CD8-positive, alpha-beta memory T cell (primary cell): ENCODE data around the gene AFAP1. TPM values are rescaled to one million over a fixed set of nuclear protein-coding genes. Genes with fewer than 3 reads are reported as not detected.

Experiments used
- CTCF ChIA-PET: fragments of 350-600 bp; sonication (Branson Sonifier 250); formaldehyde crosslinking; loops from one replicate; lab custom pipeline; 2021; ENCODE audit warnings: antibody characterized with exemption; lab: Charles Lee
- POLR2A ChIA-PET: fragments of 350-600 bp; sonication (Branson Sonifier 250); formaldehyde crosslinking; loops from one replicate; lab custom pipeline; 2021; ENCODE audit warnings: antibody characterized with exemption; lab: Charles Lee
- DNase-seq, 5 donors: peaks; one replicate each; pipeline versions ENCODE4 v3.0.0 to v3.0.0-alpha.2; 2020 to 2022; ENCODE audit warnings: mixed read lengths in 1 of 5
- H3K27ac ChIP-seq: one replicate; pipeline ENCODE4 v1.7.0; 2013; ENCODE audit warnings: low read depth, mild to moderate bottlenecking, low read length, moderate library complexity
- H3K27me3 ChIP-seq: 2 replicates; pipeline ENCODE4 v1.7.0; 2013; ENCODE audit warnings: low read length, mild to moderate bottlenecking; ENCODE audit not compliant: insufficient read depth, poor library complexity, severe bottlenecking
- H3K36me3 ChIP-seq: 2 replicates; pipeline ENCODE4 v1.7.0; 2013; ENCODE audit warnings: mild to moderate bottlenecking, low read length, moderate library complexity; ENCODE audit not compliant: insufficient read depth
- H3K4me1 ChIP-seq: 2 replicates; pipeline ENCODE4 v1.7.0; 2013; ENCODE audit warnings: mild to moderate bottlenecking, low read length, moderate library complexity; ENCODE audit not compliant: insufficient read depth
- H3K4me3 ChIP-seq: 2 replicates; pipeline ENCODE4 v1.7.0; 2013; ENCODE audit warnings: mild to moderate bottlenecking, low read length
- H3K9me3 ChIP-seq: 2 replicates; pipeline ENCODE4 v1.7.0; 2013; ENCODE audit warnings: mild to moderate bottlenecking, low read length
- H3K27ac Mint-ChIP-seq, 8 donors: one replicate each; pipeline ENCODE4 v1.8.0; 2020 to 2021; ENCODE audit warnings: mixed read lengths in 8 of 8, mild to moderate bottlenecking in 6 of 8, inconsistent platforms in 3 of 8, moderate library complexity in 3 of 8
- H3K27me3 Mint-ChIP-seq, 2 donors: one replicate each; pipeline ENCODE4 v1.8.0; 2020 to 2021; ENCODE audit warnings: mixed read lengths in 2 of 2, mild to moderate bottlenecking in 1 of 2, moderate library complexity in 1 of 2
- H3K36me3 Mint-ChIP-seq, 3 donors: one replicate each; pipeline ENCODE4 v1.8.0; 2020 to 2021; ENCODE audit warnings: mixed read lengths in 3 of 3, inconsistent platforms in 1 of 3, mild to moderate bottlenecking in 1 of 3
- H3K4me1 Mint-ChIP-seq, 3 donors: one replicate each; pipeline ENCODE4 v1.8.0; 2020 to 2021; ENCODE audit warnings: mixed read lengths in 3 of 3, inconsistent platforms in 1 of 3, mild to moderate bottlenecking in 1 of 3
- H3K4me3 Mint-ChIP-seq, 7 donors: one replicate each; pipeline ENCODE4 v1.8.0; 2020 to 2021; ENCODE audit warnings: mixed read lengths in 7 of 7, mild to moderate bottlenecking in 6 of 7, moderate library complexity in 4 of 7, inconsistent platforms in 2 of 7
- H3K9me3 Mint-ChIP-seq, 5 donors: one replicate each; pipeline ENCODE4 v1.8.0; 2020 to 2022; ENCODE audit warnings: mixed read lengths in 5 of 5, mild to moderate bottlenecking in 3 of 5, moderate library complexity in 2 of 5, inconsistent platforms in 1 of 5
- polyA plus RNA-seq: library from polyadenylated mRNA; unstranded; fragments of 300-500 nt; fragmentation: Illumina TruSeq; gene quantifications from one replicate; pipeline ENCODE4 v1.2.3, GENCODE V29; 2021
- total RNA-seq, 2 experiments: library from RNA; stranded (reverse); gene quantifications; one replicate each; pipeline ENCODE4 v1.2.3, GENCODE V29; 2021

AFAP1 gene
- total and polyA plus RNA-seq, 3 experiments from 2014 or later: 2.3 to 19.9 (median 18.4) TPM

- no peaks in the 10 kb centered on the region for H3K27me3 ChIP-seq
- peaks cover 12 to 33% of the 10 kb centered on the region in 2 donors for H3K27me3 Mint-ChIP-seq
- H3K4me3 ChIP-seq: no peak overlapping the region
- no peak overlapping the region for H3K27ac ChIP-seq
- ChIA-PET CTCF (interaction anchor here (1.4 kb wide), 1 partner anchor 82 kb away, joined by 3 read pairs; no protein-coding TSS in a partner anchor), POLR2A (no interaction called here)
- no peak for DNase-seq
- no peaks in the 10 kb centered on the region for H3K9me3 ChIP-seq
- H3K4me1 Mint-ChIP-seq: peaks cover 0 to 3% (median 0%) of the 10 kb centered on the region in 3 donors
- no peaks in the 10 kb centered on the region for H3K9me3 Mint-ChIP-seq
- H3K27ac Mint-ChIP-seq: no peak overlapping the region
- H3K4me3 Mint-ChIP-seq: no peak overlapping the region
- H3K36me3 Mint-ChIP-seq: no peaks in the 10 kb centered on the region
- H3K36me3 ChIP-seq: no peaks in the 10 kb centered on the region
- H3K4me1 ChIP-seq: peaks cover 5% of the 10 kb centered on the region
These were observed 216.8 kb downstream of the AFAP1 start for GRCh38 chr4:7722766-7723387.

GRCh38 chr4:7721984-7722551, 217.6 kb downstream of the AFAP1 start:
- Histone ChIP-seq H3K36me3 (no peaks in the 10 kb centered on the region), H3K27me3 (no peaks in the 10 kb centered on the region), H3K4me3 (no peak overlapping the region), H3K4me1 (peaks cover 5% of the 10 kb centered on the region), H3K9me3 (no peaks in the 10 kb centered on the region), H3K27ac (no peak overlapping the region)
- no peak overlapping the region for H3K27ac Mint-ChIP-seq
- no peak overlapping the region for H3K4me3 Mint-ChIP-seq
- peaks cover 12 to 40% of the 10 kb centered on the region in 2 donors for H3K27me3 Mint-ChIP-seq
- DNase-seq: no peak
- ChIA-PET CTCF (interaction anchor here (1.4 kb wide), 1 partner anchor 83 kb away, joined by 3 read pairs; no protein-coding TSS in a partner anchor), POLR2A (no interaction called here)
- peaks cover 0 to 3% (median 0%) of the 10 kb centered on the region in 3 donors for H3K4me1 Mint-ChIP-seq
- H3K9me3 Mint-ChIP-seq: no peaks in the 10 kb centered on the region
- no peaks in the 10 kb centered on the region for H3K36me3 Mint-ChIP-seq

GRCh38 chr4:7719354-7720174, 220.1 kb downstream of the AFAP1 start:
- POLR2A ChIA-PET: no interaction called here
- no peaks in the 10 kb centered on the region for H3K9me3 ChIP-seq
- peaks cover 0 to 2% (median 0%) of the 10 kb centered on the region in 5 donors for H3K9me3 Mint-ChIP-seq
- no peak overlapping the region for H3K4me3 Mint-ChIP-seq
- H3K27me3 ChIP-seq: no peaks in the 10 kb centered on the region
- H3K4me1 ChIP-seq: peaks cover 5% of the 10 kb centered on the region
- no peaks in the 10 kb centered on the region for H3K36me3 Mint-ChIP-seq
- peak in 4 of 5 donors; percentile 23 to 58 (median 38) for DNase-seq
- H3K27ac ChIP-seq: no peak overlapping the region
- peaks cover 0 to 3% (median 0%) of the 10 kb centered on the region in 3 donors for H3K4me1 Mint-ChIP-seq
- H3K27me3 Mint-ChIP-seq: peaks cover 12 to 44% of the 10 kb centered on the region in 2 donors
- no peak overlapping the region for H3K4me3 ChIP-seq
- H3K36me3 ChIP-seq: no peaks in the 10 kb centered on the region
- no peak overlapping the region for H3K27ac Mint-ChIP-seq
- CTCF ChIA-PET: interaction anchor here (1.4 kb wide), 1 partner anchor 49 kb away, joined by 3 read pairs; no protein-coding TSS in a partner anchor

DNA sequence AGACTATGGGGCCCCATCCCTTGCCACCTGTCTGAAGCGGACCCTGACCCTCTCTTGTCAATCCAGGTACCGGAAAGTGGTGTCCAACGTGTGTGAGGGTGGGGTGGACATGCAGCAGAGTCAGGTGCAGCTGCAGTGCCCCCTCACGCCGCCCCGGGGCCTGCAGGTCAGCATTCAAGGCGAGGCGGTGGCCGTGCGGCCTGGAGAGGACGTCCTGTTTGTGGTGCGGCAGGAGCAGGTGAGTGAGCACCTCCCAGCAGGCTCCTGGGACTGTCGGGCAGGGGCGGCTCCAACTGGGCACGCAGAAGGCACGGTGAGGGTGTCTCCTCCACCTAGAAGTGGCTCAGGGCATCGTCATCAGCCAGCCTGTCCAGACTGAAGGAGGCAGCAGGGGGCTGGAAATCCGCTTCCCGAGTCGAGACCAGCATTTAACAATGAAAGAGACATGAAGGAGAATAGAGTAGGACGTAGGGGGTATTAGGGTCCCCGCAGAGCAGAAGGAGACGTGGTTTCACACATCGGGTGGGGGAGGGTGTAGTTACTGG, 221.6 kb downstream of the AFAP1 start:
- ChIA-PET CTCF (no interaction called here), POLR2A (no interaction called here)
- H3K27ac Mint-ChIP-seq: no peak overlapping the region
- H3K9me3 ChIP-seq: no peaks in the 10 kb centered on the region
- H3K9me3 Mint-ChIP-seq: peaks cover 0 to 2% (median 0%) of the 10 kb centered on the region in 5 donors
- H3K4me3 ChIP-seq: no peak overlapping the region
- no peaks in the 10 kb centered on the region for H3K36me3 Mint-ChIP-seq
- no peaks in the 10 kb centered on the region for H3K36me3 ChIP-seq
- H3K27me3 ChIP-seq: no peaks in the 10 kb centered on the region
- H3K27me3 Mint-ChIP-seq: peaks cover 12 to 44% of the 10 kb centered on the region in 2 donors
- no peak overlapping the region for H3K4me3 Mint-ChIP-seq
- peaks cover 5% of the 10 kb centered on the region for H3K4me1 ChIP-seq
- DNase-seq: no peak
- H3K27ac ChIP-seq: no peak overlapping the region
- H3K4me1 Mint-ChIP-seq: peaks cover 0 to 1% (median 0%) of the 10 kb centered on the region in 3 donors

DNA sequence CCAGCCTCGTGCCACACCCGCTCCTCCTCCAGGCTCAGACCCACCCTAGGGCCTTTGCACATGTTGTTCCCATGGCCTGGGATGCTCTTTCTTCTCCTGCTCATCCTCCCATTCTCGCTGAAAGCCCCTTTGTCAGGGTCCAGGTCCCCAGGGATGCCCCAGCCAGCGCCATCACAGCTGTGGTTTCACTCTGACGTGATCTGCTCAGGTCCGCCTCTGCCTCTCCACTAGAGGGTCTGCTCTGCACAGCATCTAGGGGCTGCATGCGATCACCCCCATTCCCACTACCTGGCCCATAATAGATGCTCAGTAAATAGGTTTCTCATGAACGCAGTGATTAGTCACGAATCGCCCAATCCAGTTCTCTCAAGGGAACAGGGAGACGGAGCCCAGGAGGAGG, 222.5 kb downstream of the AFAP1 start:
- no peak for DNase-seq
- Histone ChIP-seq H3K9me3 (no peaks in the 10 kb centered on the region), H3K36me3 (no peaks in the 10 kb centered on the region), H3K27me3 (no peaks in the 10 kb centered on the region), H3K27ac (no peak overlapping the region), H3K4me3 (no peak overlapping the region), H3K4me1 (peaks cover 5% of the 10 kb centered on the region)
- no peaks in the 10 kb centered on the region for H3K4me1 Mint-ChIP-seq
- H3K4me3 Mint-ChIP-seq: no peak overlapping the region
- H3K9me3 Mint-ChIP-seq: peaks cover 0 to 2% (median 0%) of the 10 kb centered on the region in 5 donors
- peak overlapping the region in 2 of 8 donors; percentile 55 to 66 for H3K27ac Mint-ChIP-seq
- no peaks in the 10 kb centered on the region for H3K36me3 Mint-ChIP-seq
- ChIA-PET CTCF (no interaction called here), POLR2A (no interaction called here)
- H3K27me3 Mint-ChIP-seq: peaks cover 12 to 41% of the 10 kb centered on the region in 2 donors

- Mint-ChIP-seq H3K4me3 (no peak overlapping the region), H3K27ac (peak overlapping the region in 1 of 8 donors; percentile 58), H3K4me1 (no peaks in the 10 kb centered on the region), H3K27me3 (peaks cover 9 to 35% of the 10 kb centered on the region in 2 donors), H3K36me3 (no peaks in the 10 kb centered on the region), H3K9me3 (peaks cover 0 to 2% (median 0%) of the 10 kb centered on the region in 5 donors)
- no peaks in the 10 kb centered on the region for H3K27me3 ChIP-seq
- ChIA-PET CTCF (no interaction called here), POLR2A (no interaction called here)
- no peaks in the 10 kb centered on the region for H3K36me3 ChIP-seq
- H3K9me3 ChIP-seq: no peaks in the 10 kb centered on the region
- no peak overlapping the region for H3K27ac ChIP-seq
- H3K4me3 ChIP-seq: no peak overlapping the region
- H3K4me1 ChIP-seq: peaks cover 5% of the 10 kb centered on the region
- no peak for DNase-seq
These were observed 223.5 kb downstream of the AFAP1 start for GRCh38 chr4:7716010-7716721.

- peak overlapping the region in 1 of 8 donors; percentile 58 for H3K27ac Mint-ChIP-seq
- H3K27me3 Mint-ChIP-seq: peaks cover 7 to 32% of the 10 kb centered on the region in 2 donors
- DNase-seq: no peak
- H3K36me3 ChIP-seq: no peaks in the 10 kb centered on the region
- H3K27me3 ChIP-seq: no peaks in the 10 kb centered on the region
- ChIA-PET CTCF (no interaction called here), POLR2A (no interaction called here)
- no peaks in the 10 kb centered on the region for H3K4me1 Mint-ChIP-seq
- H3K4me3 ChIP-seq: no peak overlapping the region
- no peaks in the 10 kb centered on the region for H3K36me3 Mint-ChIP-seq
- no peak overlapping the region for H3K27ac ChIP-seq
- H3K4me3 Mint-ChIP-seq: no peak overlapping the region
- H3K4me1 ChIP-seq: peaks cover 5% of the 10 kb centered on the region
- H3K9me3 Mint-ChIP-seq: peaks cover 0 to 2% (median 0%) of the 10 kb centered on the region in 5 donors
- no peaks in the 10 kb centered on the region for H3K9me3 ChIP-seq
These were observed 224.2 kb downstream of the AFAP1 start for GRCh38 chr4:7715271-7716009.
